PC-9 (cell line): ENCODE measurements around the gene BUD23.

ENCODE experiments used
- CTCF ChIP-seq: fragments of 200-600 bp; sonication (generic); conservative IDR thresholded peaks from 2 replicates; pipeline ENCODE4 v1.6.1; 2017; ENCODE audit warnings: mixed run types, antibody characterized with exemption, mild to moderate bottlenecking, moderate library complexity
- EZH2 ChIP-seq: fragments of 200-600 bp; sonication (generic); IDR thresholded peaks from 2 replicates; pipeline ENCODE4 v1.8.0; 2017; ENCODE audit warnings: antibody characterized with exemption, low read depth

GRCh38 chr7:73739387-73739767 is 56.0 kb downstream of the BUD23 start:
- TF ChIP-seq CTCF = no peak
- no peak for TF ChIP-seq EZH2
